H1 (cell line): ENCODE results near the gene ZCCHC17. TPM values are rescaled to one million over a fixed set of nuclear protein-coding genes. Genes with fewer than 3 reads are reported as not detected.

Experiments
- CTCF ChIA-PET: fragments of 300-600 bp; sonication (Branson Sonifier 250); formaldehyde crosslinking; loops from one replicate; lab custom pipeline; 2021; ENCODE audit not compliant: partially characterized antibody; lab: Charles Lee
- POLR2A ChIA-PET: fragments of 300-600 bp; sonication (Branson Sonifier 250); formaldehyde crosslinking; loops from one replicate; lab custom pipeline; 2021; ENCODE audit warnings: inconsistent platforms; ENCODE audit not compliant: partially characterized antibody; lab: Charles Lee
- DNase-seq, 2 experiments: peaks; one replicate each; pipeline versions ENCODE4 v3.0.0 to v3.0.0-alpha.2; 2010 to 2022; ENCODE audit warnings: low spot score in 2 of 2, low read depth in 1 of 2, mixed read lengths in 1 of 2
- FAIRE-seq: peaks from 2 replicates; lab custom pipeline; 2011; peaks lifted over from hg19 to GRCh38; lab: Jason Lieb, UNC
- H2AFZ ChIP-seq: 2 replicates; pipeline ENCODE4 v1.8.1; 2012; ENCODE audit warnings: low read length, inconsistent platforms
- H2AK5ac ChIP-seq: 2 replicates; pipeline ENCODE4 v1.6.1; 2013; ENCODE audit warnings: low read depth, low read length
- H2BK120ac ChIP-seq: replicated peaks from 2 replicates; pipeline ENCODE3; 2013; ENCODE audit warnings: low read depth, low read length, inconsistent platforms
- H2BK12ac ChIP-seq: 2 replicates; pipeline ENCODE4 v1.6.1; 2013; ENCODE audit warnings: low read depth, low read length
- H2BK15ac ChIP-seq: 2 replicates; pipeline ENCODE4 v1.6.1; 2013; ENCODE audit warnings: low read length
- H2BK20ac ChIP-seq: 2 replicates; pipeline ENCODE4 v1.6.1; 2013; ENCODE audit warnings: low read length
- H2BK5ac ChIP-seq: 2 replicates; pipeline ENCODE4 v1.6.1; 2013; ENCODE audit warnings: low read depth, low read length
- H3K14ac ChIP-seq: 2 replicates; pipeline ENCODE4 v1.6.1; 2013; ENCODE audit warnings: inconsistent platforms; ENCODE audit not compliant: insufficient read length
- H3K18ac ChIP-seq: 2 replicates; pipeline ENCODE4 v1.6.1; 2013; ENCODE audit warnings: low read length; ENCODE audit errors: extremely low read depth
- H3K23ac ChIP-seq: 2 replicates; pipeline ENCODE4 v1.6.1; 2013; ENCODE audit warnings: inconsistent platforms; ENCODE audit not compliant: insufficient read length
- H3K23me2 ChIP-seq: 2 replicates; pipeline ENCODE4 v1.6.1; 2013; ENCODE audit warnings: low read depth, low read length
- H3K27ac ChIP-seq: 2 replicates; pipeline ENCODE4 v1.6.1; 2011; ENCODE audit warnings: low read depth, low read length, inconsistent platforms
- H3K27me3 ChIP-seq, 4 experiments: replicated peaks in 1 of 4; 1 replicate in 1 of 4; 2 replicates in 3 of 4; pipeline versions ENCODE4 v1.6.1 to v1.8.1; 2011 to 2013; ENCODE audit warnings: low read length in 3 of 4, mild to moderate bottlenecking in 3 of 4, inconsistent platforms in 2 of 4, mixed read lengths in 2 of 4, moderate library complexity in 1 of 4; ENCODE audit not compliant: control insufficient read depth in 3 of 4, insufficient read depth in 3 of 4; ENCODE audit errors: extremely low read depth in 1 of 4
- H3K36me3 ChIP-seq, 4 experiments: 2 replicates each; pipeline versions ENCODE4 v1.6.1 to v1.8.1; 2011 to 2013; ENCODE audit warnings: mild to moderate bottlenecking in 4 of 4, low read length in 3 of 4, moderate library complexity in 2 of 4, control low read depth in 1 of 4, inconsistent platforms in 1 of 4; ENCODE audit not compliant: insufficient read depth in 4 of 4, control insufficient read depth in 2 of 4
- H3K4ac ChIP-seq: replicated peaks from 2 replicates; pipeline ENCODE3; 2013; ENCODE audit warnings: low read length, low read depth, mixed read lengths, inconsistent platforms; ENCODE audit not compliant: insufficient read length
- H3K4me1 ChIP-seq, 4 experiments: replicated peaks in 1 of 4; 1 replicate in 1 of 4; 2 replicates in 3 of 4; pipeline versions ENCODE4 v1.6.1 to v1.8.1; 2011 to 2013; ENCODE audit warnings: low read length in 3 of 4, inconsistent platforms in 2 of 4, mixed read lengths in 1 of 4; ENCODE audit not compliant: insufficient read depth in 4 of 4, control insufficient read depth in 3 of 4
- H3K4me2 ChIP-seq, 2 experiments: 2 replicates each; pipeline versions ENCODE4 v1.6.1 to v1.8.1; 2011 to 2013; ENCODE audit warnings: low read depth in 2 of 2, low read length in 2 of 2, control low read depth in 1 of 2, inconsistent platforms in 1 of 2, mild to moderate bottlenecking in 1 of 2; ENCODE audit not compliant: insufficient read depth in 1 of 2
- H3K4me3 ChIP-seq, 4 experiments: fragments of 200-600, 300-600 bp in 1 of 4; sonication (generic), shearing (Covaris generic), sonication (Bioruptor Twin) in 1 of 4; 2 replicates each; pipeline versions ENCODE4 v1.5.1 to v1.8.1; 2011 to 2016; ENCODE audit warnings: low read length in 4 of 4, low read depth in 3 of 4, control low read depth in 2 of 4, inconsistent platforms in 2 of 4, mild to moderate bottlenecking in 2 of 4, mixed read lengths in 1 of 4, moderate library complexity in 1 of 4; ENCODE audit not compliant: insufficient read depth in 2 of 4; ENCODE audit errors: extremely low read depth in 1 of 4
- H3K56ac ChIP-seq: replicated peaks from 2 replicates; pipeline ENCODE3; 2013; ENCODE audit warnings: low read depth, mild to moderate bottlenecking, mixed read lengths, low read length, inconsistent platforms; ENCODE audit not compliant: insufficient read length
- H3K79me1 ChIP-seq: 2 replicates; pipeline ENCODE4 v1.6.1; 2013; ENCODE audit warnings: low read depth, low read length, control low read depth
- H3K79me2 ChIP-seq, 2 experiments: 2 replicates each; pipeline versions ENCODE4 v1.6.1 to v1.8.1; 2012 to 2013; ENCODE audit warnings: low read length in 2 of 2, mild to moderate bottlenecking in 2 of 2, inconsistent platforms in 1 of 2; ENCODE audit not compliant: insufficient read depth in 2 of 2, control insufficient read depth in 1 of 2
- H3K9ac ChIP-seq, 4 experiments: replicated peaks in 1 of 4; 1 replicate in 1 of 4; 2 replicates in 3 of 4; pipeline versions ENCODE4 v1.6.1 to v1.8.1; 2011 to 2013; ENCODE audit warnings: low read depth in 3 of 4, low read length in 3 of 4, control low read depth in 2 of 4, mild to moderate bottlenecking in 2 of 4, moderate library complexity in 2 of 4, inconsistent platforms in 1 of 4; ENCODE audit errors: extremely low read depth in 1 of 4
- H3K9me3 ChIP-seq, 2 experiments: 2 replicates each; pipeline versions ENCODE4 v1.6.1 to v1.8.1; 2012 to 2013; ENCODE audit warnings: mild to moderate bottlenecking in 2 of 2, moderate library complexity in 2 of 2, control low read depth in 1 of 2, inconsistent platforms in 1 of 2, low read depth in 1 of 2, low read length in 1 of 2, mixed read lengths in 1 of 2; ENCODE audit not compliant: insufficient read depth in 2 of 2
- H4K20me1 ChIP-seq, 2 experiments: replicated peaks in 1 of 2; 2 replicates each; pipeline versions ENCODE3 to v1.8.1; 2011 to 2013; ENCODE audit warnings: inconsistent platforms in 2 of 2, low read length in 2 of 2, mild to moderate bottlenecking in 1 of 2; ENCODE audit not compliant: insufficient read depth in 2 of 2, control insufficient read depth in 1 of 2
- H4K5ac ChIP-seq: 2 replicates; pipeline ENCODE4 v1.6.1; 2013; ENCODE audit warnings: low read length, low read depth, mixed read lengths, inconsistent platforms; ENCODE audit not compliant: insufficient read length
- H4K8ac ChIP-seq: 2 replicates; pipeline ENCODE4 v1.8.0; 2013; ENCODE audit warnings: mild to moderate bottlenecking, moderate library complexity, low read length, inconsistent platforms; ENCODE audit not compliant: insufficient read depth; ENCODE audit errors: extremely low read depth
- H4K91ac ChIP-seq: replicated peaks from 2 replicates; pipeline ENCODE3; 2013; ENCODE audit warnings: low read length, mixed read lengths, inconsistent platforms; ENCODE audit not compliant: insufficient read length
- ATF3 ChIP-seq: IDR thresholded peaks from 2 replicates; pipeline ENCODE4 v1.6.1; 2011; ENCODE audit warnings: low read depth, mild to moderate bottlenecking, low read length; ENCODE audit not compliant: insufficient read depth
- CBX8 ChIP-seq: fragments of 300-800, 300-1000 bp; sonication (generic); IDR thresholded peaks from 2 replicates; pipeline ENCODE4 v1.7.1; 2016; ENCODE audit warnings: low read depth, low read length, borderline replicate concordance
- EP300 ChIP-seq, 2 experiments: IDR thresholded peaks; 1 replicate in 1 of 2; 2 replicates in 1 of 2; pipeline ENCODE4 v1.6.1; 2011 to 2012; ENCODE audit warnings: low read depth in 2 of 2, low read length in 2 of 2, mild to moderate bottlenecking in 2 of 2, borderline replicate concordance in 1 of 2, inconsistent platforms in 1 of 2, moderate library complexity in 1 of 2
- JUN ChIP-seq: IDR thresholded peaks from 2 replicates; pipeline ENCODE4 v1.6.1; 2011; ENCODE audit warnings: low read depth, mild to moderate bottlenecking, improper control_type of control experiment, low read length
- POLR2A ChIP-seq, 2 experiments: IDR thresholded peaks; 1 replicate in 1 of 2; 2 replicates in 1 of 2; pipeline ENCODE4 v1.6.1; 2011; ENCODE audit warnings: low read depth in 2 of 2, low read length in 2 of 2, mild to moderate bottlenecking in 2 of 2; ENCODE audit errors: control extremely low read depth in 1 of 2
- SIX5 ChIP-seq: IDR thresholded peaks from 2 replicates; pipeline ENCODE4 v1.6.1; 2011; ENCODE audit warnings: mild to moderate bottlenecking, low read depth, low read length
- WGBS, 2 experiments: shearing (Covaris generic) in 1 of 2; methylation state at CpG; one replicate each; pipeline versions ENCODE4 v1.1.6 to v1.1.7; 2013 to 2015; ENCODE audit warnings: low lambda C conversion rate in 2 of 2, mixed read lengths in 2 of 2, inconsistent platforms in 1 of 2, low coverage in 1 of 2, missing lambda C conversion rate in 1 of 2; ENCODE audit not compliant: insufficient replicate concordance in 2 of 2, insufficient coverage in 1 of 2, insufficient read length in 1 of 2; ENCODE audit errors: extremely low coverage in 1 of 2, missing lambda C conversion rate in 1 of 2; 5-methylcytosine and 5-hydroxymethylcytosine counted together
- polyA plus RNA-seq, 7 experiments: library from polyadenylated mRNA; depleted of rRNA in 3 of 7; stranded (reverse) in 5 of 7; unstranded in 2 of 7; fragments of >200 nt in 5 of 7; fragments of 200-250 nt in 2 of 7; gene quantifications; 1 replicate in 5 of 7; 2 replicates in 1 of 7; 4 replicates in 1 of 7; pipeline versions ENCODE4 v1.2.1 to v1.2.3, GENCODE V29; 2011 to 2013; ENCODE audit warnings: missing spikeins in 2 of 7, mixed read lengths in 2 of 7
- total RNA-seq: library from RNA; stranded (reverse); fragmentation: NEBNext Ultra II Directional; extraction: Animal tissue kit (Norgen Biotek cat#: 25700); gene quantifications from 2 replicates; pipeline ENCODE4 v1.2.1, GENCODE V29; 2021

ZCCHC17 gene
- total and polyA plus RNA-seq, 2 of the 8 experiments (the other 6 are each of a cell fraction or from before 2014, with no cell fraction given) = 51.6 to 59.3 TPM

- Histone ChIP-seq H3K23ac (no peak overlapping the region), H2BK120ac (no peak overlapping the region), H2BK15ac (no peak overlapping the region), H3K4ac (no peak overlapping the region)
- CTCF ChIA-PET = interaction anchor here (0.6 to 9.4 kb wide), 5 partner anchors 14 to 485 kb away, joined by 3 to 113 read pairs (median 3); no protein-coding TSS in a partner anchor
- no peak for TF ChIP-seq SIX5
- no peak for TF ChIP-seq EP300 (IDR thresholded peaks at IDR 0.05; ENCODE audit: borderline replicate concordance in 1 of 2, low read depth in 2 of 2, low read length in 2 of 2)
- TF ChIP-seq ATF3 = no peak
- no peak for TF ChIP-seq JUN
- no peak for TF ChIP-seq CBX8
- no peak for TF ChIP-seq POLR2A (IDR thresholded peaks at IDR 0.05; ENCODE audit: control extremely low read depth in 1 of 2, low read depth in 2 of 2, low read length in 2 of 2)
- TF ChIP-seq, all 59 proteins: peak for 0
- Histone ChIP-seq H2AFZ (no peak overlapping the region), H2BK20ac (no peak overlapping the region), H3K23me2 (no peaks in the 10 kb centered on the region), H3K56ac (no peak overlapping the region), H2AK5ac (no peak overlapping the region), H3K27ac (no peak overlapping the region), H3K36me3 (peaks cover 25 to 91% (median 62%) of the 10 kb centered on the region in 4 experiments), H3K9me3 (no peaks in the 10 kb centered on the region), H2BK5ac (no peak overlapping the region), H4K8ac (no peak overlapping the region), H4K5ac (no peak overlapping the region), H3K14ac (no peak overlapping the region), H4K20me1 (peaks cover 0 to 2% of the 10 kb centered on the region in 2 experiments), H3K4me2 (no peak overlapping the region), H3K79me2 (no peaks in the 10 kb centered on the region), H3K18ac (no peak overlapping the region), H3K9ac (no peak overlapping the region), H3K27me3 (no peaks in the 10 kb centered on the region), H3K4me1 (no peaks in the 10 kb centered on the region), H3K4me3 (no peak overlapping the region), H2BK12ac (no peak overlapping the region), H3K79me1 (no peaks in the 10 kb centered on the region), H4K91ac (no peak overlapping the region)
- POLR2A ChIA-PET = interaction anchor here (0.6 to 3.4 kb wide), 5 partner anchors 19 to 109 kb away, joined by 3 to 9 read pairs (median 3); partner anchors contain the start of genes SNRNP40 and ZCCHC17
- DNase-seq (no peak), FAIRE-seq (no peak)
- 94% methylated on average over 1 of the region's 1 CpG; no CpG with 5 or more reads in 1 of the 2 experiments for WGBS, 2 experiments
These were observed 31.9 kb upstream of the ZCCHC17 start for GRCh38 chr1:31264790-31265386.
